ENCODE measurements around the gene SEH1L. TPM values are rescaled to one million over a fixed set of nuclear protein-coding genes. Genes with fewer than 3 reads are reported as not detected.
"Not testable (repeated sequence)": the region's sequence is repeated elsewhere in the genome, so short reads cannot be mapped to it uniquely, and the experiment has no call there.

Gene SEH1L, protein sequence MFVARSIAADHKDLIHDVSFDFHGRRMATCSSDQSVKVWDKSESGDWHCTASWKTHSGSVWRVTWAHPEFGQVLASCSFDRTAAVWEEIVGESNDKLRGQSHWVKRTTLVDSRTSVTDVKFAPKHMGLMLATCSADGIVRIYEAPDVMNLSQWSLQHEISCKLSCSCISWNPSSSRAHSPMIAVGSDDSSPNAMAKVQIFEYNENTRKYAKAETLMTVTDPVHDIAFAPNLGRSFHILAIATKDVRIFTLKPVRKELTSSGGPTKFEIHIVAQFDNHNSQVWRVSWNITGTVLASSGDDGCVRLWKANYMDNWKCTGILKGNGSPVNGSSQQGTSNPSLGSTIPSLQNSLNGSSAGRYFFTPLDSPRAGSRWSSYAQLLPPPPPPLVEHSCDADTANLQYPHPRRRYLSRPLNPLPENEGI
- 57.8 and 125 TPM in 2 replicates for total RNA-seq (2014; rRNA removed; shearing (Covaris generic))

- DNase-seq (ENCODE audit: low read depth): peak; percentile 98
These were observed at the start of gene SEH1L for GRCh38 chr18:12947285-12948049. Gene SEH1L (plus strand): TSS chr18:12948011. CDS start chr18:12948122, 111 bp downstream.

- DNase-seq (ENCODE audit: low read depth): not testable (repeated sequence)
These were observed 46.6 kb upstream of the SEH1L start for GRCh38 chr18:12901208-12901607.

DNA sequence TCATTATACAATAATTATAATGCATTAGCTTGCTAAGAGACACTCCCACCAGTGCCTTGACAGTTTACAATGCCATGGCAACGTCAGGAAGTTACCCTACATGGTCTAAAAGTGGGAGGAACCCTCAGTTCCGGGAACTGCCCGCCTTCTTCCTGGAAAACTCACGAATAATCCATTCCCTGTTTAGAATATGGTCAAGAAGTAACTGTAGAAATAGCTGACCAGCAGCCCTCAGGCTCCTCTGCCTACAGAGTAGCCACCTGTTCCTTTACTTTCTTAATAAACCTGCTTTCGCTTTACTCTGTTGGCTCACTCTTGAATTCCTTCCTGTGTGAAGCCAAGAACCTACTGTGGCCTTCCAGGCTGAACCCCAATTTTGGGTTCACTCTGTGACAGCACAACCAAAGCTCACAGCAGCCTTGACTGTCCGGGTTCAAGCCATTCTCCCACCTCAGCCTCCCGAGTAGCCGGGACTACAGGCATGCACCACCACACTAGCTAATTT, 43.7 kb upstream of the SEH1L start:
- no peak for DNase-seq (ENCODE audit: low read depth)

- DNase-seq (ENCODE audit: low read depth): no peak
These were observed 41.7 kb upstream of the SEH1L start for GRCh38 chr18:12906119-12906518.

GRCh38 chr18:12906773-12907172, 41.0 kb upstream of the SEH1L start:
- DNase-seq (ENCODE audit: low read depth): no peak

GRCh38 chr18:12907258-12907925, 40.4 kb upstream of the SEH1L start:
- DNase-seq (ENCODE audit: low read depth): no peak

- DNase-seq (ENCODE audit: low read depth): no peak
These were observed 39.1 kb upstream of the SEH1L start for GRCh38 chr18:12908706-12909105.

DNA sequence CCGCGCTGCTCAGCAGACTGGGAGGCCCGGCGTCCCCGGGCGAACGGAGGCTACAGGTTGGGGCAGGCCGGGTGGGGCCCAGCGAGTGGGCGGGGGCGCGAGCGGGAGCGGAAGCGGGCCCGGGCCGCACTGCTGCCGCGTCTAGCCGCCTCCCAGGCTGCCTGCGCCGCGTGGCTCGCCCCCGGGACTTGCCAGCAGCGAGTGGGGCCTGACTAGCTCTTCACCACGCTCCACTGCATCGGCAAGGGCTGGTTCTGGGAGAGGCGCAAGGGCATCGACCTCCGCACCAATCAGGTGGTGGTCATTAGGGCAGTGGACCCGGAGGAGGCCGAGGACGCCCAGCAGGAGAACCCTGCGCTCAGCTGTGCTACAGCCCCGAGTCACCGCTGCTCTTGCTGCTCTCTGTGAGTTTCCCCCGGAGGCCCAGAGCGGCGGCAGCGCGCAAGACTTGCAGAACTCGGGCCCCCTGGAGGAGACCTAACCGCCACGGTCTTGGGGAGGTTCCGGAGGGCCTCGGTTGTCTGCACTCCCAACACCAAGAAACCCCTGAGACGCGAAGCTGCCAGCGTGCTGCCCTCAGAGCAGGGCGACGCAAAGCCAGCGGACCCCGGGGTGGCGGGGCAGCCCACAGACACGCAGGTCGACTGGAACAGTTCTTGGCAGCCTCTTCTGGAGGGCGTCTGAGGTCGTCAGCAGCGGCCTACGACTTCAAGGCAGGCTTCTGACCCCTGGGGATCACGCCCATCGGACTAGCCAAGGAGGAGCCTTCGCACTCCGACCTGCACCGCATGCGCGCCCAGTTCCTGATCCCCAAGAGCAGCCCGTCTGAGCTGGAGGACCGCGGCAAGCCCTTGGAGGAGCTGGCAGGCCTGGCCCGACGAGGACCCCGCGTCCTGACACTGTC, 36.5 kb upstream of the SEH1L start:
- DNase-seq (ENCODE audit: low read depth): no peak

GRCh38 chr18:12911929-12912703, 35.7 kb upstream of the SEH1L start:
- DNase-seq (ENCODE audit: low read depth): no peak

DNA sequence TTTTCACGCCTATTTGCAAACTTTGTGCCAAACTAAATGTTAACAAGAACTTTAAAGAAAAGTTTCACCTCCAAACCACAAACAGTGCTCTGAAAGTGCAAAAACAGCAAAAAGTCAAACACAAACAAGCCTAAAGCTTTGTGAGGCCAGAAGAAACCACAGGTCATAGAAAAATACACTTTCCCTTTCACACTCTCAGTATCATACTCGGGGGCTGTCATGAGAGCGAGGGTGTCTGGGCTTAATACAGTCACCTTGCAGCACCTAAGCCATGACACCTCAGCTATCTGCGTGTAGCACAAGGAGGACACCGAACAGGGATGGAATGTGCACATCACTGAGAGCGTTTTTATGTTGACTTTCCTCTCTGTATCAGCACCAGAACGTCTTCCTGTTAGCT, 26.6 kb upstream of the SEH1L start:
- DNase-seq (ENCODE audit: low read depth): no peak

- no peak for DNase-seq (ENCODE audit: low read depth)
These were observed 25.5 kb upstream of the SEH1L start for GRCh38 chr18:12922266-12922665.

DNA sequence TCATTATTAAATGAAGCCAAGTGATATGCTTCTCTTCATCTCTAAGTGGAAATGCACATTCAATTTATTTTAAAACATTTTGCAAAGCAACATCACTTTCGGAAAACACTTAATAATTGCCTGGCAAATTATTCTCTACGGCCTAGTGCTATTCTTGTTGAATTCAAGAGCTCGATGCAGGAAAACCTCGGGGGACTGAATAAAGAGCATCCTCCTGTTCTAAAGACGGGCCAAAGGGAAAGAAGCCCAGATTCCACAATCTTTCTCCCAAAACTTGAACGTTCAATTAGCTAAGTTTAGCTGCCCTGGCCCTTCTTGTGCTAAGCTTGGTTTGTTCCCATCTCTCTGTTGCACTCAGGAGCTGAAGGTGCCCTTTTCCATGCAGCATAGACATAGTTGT, 23.2 kb upstream of the SEH1L start:
- DNase-seq (ENCODE audit: low read depth): no peak

DNA sequence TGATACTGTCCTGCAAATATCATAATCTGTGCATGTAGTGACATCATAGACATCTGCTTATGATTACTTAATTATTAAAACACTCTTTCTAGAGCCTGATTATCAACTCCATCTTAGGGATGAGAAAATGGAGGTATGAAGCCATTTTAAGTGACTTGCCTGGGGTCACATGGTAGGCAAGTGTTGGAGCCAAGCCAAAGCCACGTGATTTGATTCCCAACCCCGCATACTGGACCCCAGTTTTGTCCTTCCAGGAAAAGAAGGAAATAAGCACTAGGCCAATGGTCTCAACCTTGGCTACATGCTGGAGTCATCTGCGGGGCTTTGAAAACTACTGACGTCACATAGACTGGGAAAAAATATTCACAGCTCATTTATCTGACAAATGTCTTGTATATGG, 19.6 kb upstream of the SEH1L start:
- DNase-seq (ENCODE audit: low read depth): no peak

- no peak for DNase-seq (ENCODE audit: low read depth)
These were observed 19.2 kb upstream of the SEH1L start for GRCh38 chr18:12928641-12929040.

DNA sequence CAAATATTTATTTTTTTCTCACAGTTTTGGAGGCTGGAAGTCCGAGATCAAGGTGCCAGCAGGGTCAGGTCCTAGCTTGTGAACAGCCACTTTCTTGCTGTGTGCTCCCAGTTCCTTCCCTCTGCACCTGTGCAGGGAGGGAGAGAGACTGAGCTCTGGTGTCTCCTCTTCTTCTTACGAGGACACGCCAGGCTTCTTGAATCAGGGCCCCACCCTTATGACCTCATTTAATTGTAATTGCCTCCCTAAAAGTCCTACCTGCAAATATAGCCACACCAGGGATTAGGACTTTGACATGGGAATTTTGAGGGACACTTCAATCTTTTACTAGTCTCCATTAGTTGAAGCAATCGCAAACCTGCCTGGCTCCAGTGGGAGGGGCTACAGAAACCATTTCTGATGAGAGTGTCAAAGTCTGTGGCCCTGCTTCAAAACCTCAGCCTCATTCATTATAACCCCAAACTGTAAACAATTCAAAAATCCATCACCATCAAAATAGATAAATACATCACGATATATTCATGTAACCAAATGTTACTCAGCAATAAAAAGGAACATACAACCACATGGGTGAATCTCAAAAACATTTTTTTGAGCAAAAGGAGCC, 18.2 kb upstream of the SEH1L start:
- DNase-seq (ENCODE audit: low read depth): no peak

DNA sequence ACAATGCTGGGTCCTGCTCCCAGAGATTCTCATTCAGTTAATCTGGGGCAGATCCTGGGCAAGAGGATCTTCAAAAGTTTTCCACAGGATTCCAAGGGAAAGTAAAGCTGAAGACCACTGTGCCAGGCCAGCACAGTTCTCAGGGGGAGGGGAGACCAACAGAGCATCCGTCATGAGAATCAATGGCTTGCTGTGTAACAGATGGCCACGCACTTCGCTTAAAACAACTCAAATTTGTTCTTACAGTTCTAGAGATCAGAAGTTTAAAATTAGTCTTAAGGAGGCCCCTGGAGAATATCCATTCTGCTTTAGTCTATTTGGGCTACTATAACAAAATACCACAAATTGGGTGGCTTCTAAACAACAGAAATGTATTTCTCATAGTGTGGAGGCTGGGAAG, 17.4 kb upstream of the SEH1L start:
- DNase-seq (ENCODE audit: low read depth): no peak

GRCh38 chr18:12930908-12931307, 16.9 kb upstream of the SEH1L start:
- no peak for DNase-seq (ENCODE audit: low read depth)

- DNase-seq (ENCODE audit: low read depth): no peak
These were observed 14.5 kb upstream of the SEH1L start for GRCh38 chr18:12933327-12933726.

GRCh38 chr18:12934454-12935071, 13.2 kb upstream of the SEH1L start:
- DNase-seq (ENCODE audit: low read depth): peak; percentile 76

GRCh38 chr18:12939162-12939561, 8.6 kb upstream of the SEH1L start:
- no peak for DNase-seq (ENCODE audit: low read depth)
